Left kidney (tissue), 2 donors: ENCODE measurements around the gene ZHX3. TPM values are rescaled to one million over a fixed set of nuclear protein-coding genes. Genes with fewer than 3 reads are reported as not detected.

Source experiments
- DNase-seq: peaks from one replicate; pipeline ENCODE4 v3.0.0-alpha.2; 2013
- polyA plus RNA-seq: library from polyadenylated mRNA; unstranded; fragments of 120-200 nt; gene quantifications from one replicate; pipeline ENCODE4 v1.2.1, GENCODE V29; 2013; ENCODE audit not compliant: insufficient read length

Gene ZHX3
- polyA plus RNA-seq, 1 donor = 27.6 TPM

- no peak for DNase-seq
These were observed 145.0 kb downstream of the ZHX3 start for GRCh38 chr20:41172296-41173140.

- no peak for DNase-seq
These were observed 145.7 kb downstream of the ZHX3 start for GRCh38 chr20:41171736-41172295.

- DNase-seq = no peak
These were observed 147.0 kb downstream of the ZHX3 start for GRCh38 chr20:41170386-41171105.

GRCh38 chr20:41169791-41170351, 147.7 kb downstream of the ZHX3 start:
- DNase-seq = no peak

- no peak for DNase-seq
These were observed 148.3 kb downstream of the ZHX3 start for GRCh38 chr20:41169162-41169690.

- no peak for DNase-seq
These were observed 149.0 kb downstream of the ZHX3 start for GRCh38 chr20:41168281-41169161.

GRCh38 chr20:41167481-41168253, 149.9 kb downstream of the ZHX3 start:
- DNase-seq = no peak

GRCh38 chr20:41167118-41167470, 150.4 kb downstream of the ZHX3 start:
- DNase-seq = no peak

- DNase-seq = no peak
These were observed 151.1 kb downstream of the ZHX3 start for GRCh38 chr20:41166201-41167117.

- DNase-seq = no peak
These were observed 152.3 kb downstream of the ZHX3 start for GRCh38 chr20:41165001-41165882.

- no peak for DNase-seq
These were observed 153.7 kb downstream of the ZHX3 start for GRCh38 chr20:41163821-41164220.

- no peak for DNase-seq
These were observed 155.1 kb downstream of the ZHX3 start for GRCh38 chr20:41162396-41162795.

GRCh38 chr20:41161886-41162285, 155.6 kb downstream of the ZHX3 start:
- DNase-seq = no peak

GRCh38 chr20:41160686-41161085, 156.8 kb downstream of the ZHX3 start:
- DNase-seq = no peak

GRCh38 chr20:41159547-41159946, 158.0 kb downstream of the ZHX3 start:
- no peak for DNase-seq

- no peak for DNase-seq
These were observed 159.4 kb downstream of the ZHX3 start for GRCh38 chr20:41158082-41158625.

- no peak for DNase-seq
These were observed 162.3 kb downstream of the ZHX3 start for GRCh38 chr20:41155261-41155660.
